HTR-8/SVneo (cell line): ENCODE data around the gene PCYT2.
A peak's percentile ranks its signal among the peaks of the same experiment; 100 is the strongest.

Experiments used
- DNase-seq: peaks from one replicate; pipeline ENCODE4 v3.0.0; 2011; ENCODE audit warnings: low spot score, mixed read lengths; ENCODE audit not compliant: insufficient read length
- FAIRE-seq: peaks from 2 replicates; lab custom pipeline; 2011; peaks lifted over from hg19 to GRCh38; lab: Jason Lieb, UNC

Gene PCYT2

GRCh38 chr17:81947189-81947588 is 36.0 kb upstream of the PCYT2 start, which contains the start of gene MYADML2:
MYADML2 (minus strand) TSS chr17:81947233; CDS start chr17:81941741, 5,492 bp downstream.
- DNase-seq (no peak), FAIRE-seq (no peak)

- DNase-seq, result no peak
- FAIRE-seq, result no peak
These were observed 33.7 kb upstream of the PCYT2 start for GRCh38 chr17:81944858-81945257.

- DNase-seq (no peak), FAIRE-seq (no peak)
These were observed 31.0 kb upstream of the PCYT2 start for GRCh38 chr17:81942167-81942553.

- DNase-seq, result no peak
- no peak for FAIRE-seq
These were observed 30.4 kb upstream of the PCYT2 start for GRCh38 chr17:81941484-81942166.

- FAIRE-seq, result no peak
These were observed 29.6 kb upstream of the PCYT2 start for GRCh38 chr17:81940538-81941483.

GRCh38 chr17:81939881-81940385 is 28.7 kb upstream of the PCYT2 start:
- DNase-seq (no peak), FAIRE-seq (no peak)

More at GRCh38 chr17:81940538-81941483, 29.6 kb upstream of the PCYT2 start:
- DNase-seq, result no peak

GRCh38 chr17:81939218-81939617 is 28.0 kb upstream of the PCYT2 start:
- FAIRE-seq, result no peak
- DNase-seq, result no peak

GRCh38 chr17:81935709-81936084 is 24.5 kb upstream of the PCYT2 start:
- FAIRE-seq (no peak), DNase-seq (no peak)

GRCh38 chr17:81934850-81935708 is 23.9 kb upstream of the PCYT2 start:
- DNase-seq, result no peak
- FAIRE-seq, result no peak

- no peak for DNase-seq
- FAIRE-seq, result no peak
These were observed 23.0 kb upstream of the PCYT2 start for GRCh38 chr17:81934098-81934757.

- FAIRE-seq (no peak), DNase-seq (no peak)
These were observed 22.0 kb upstream of the PCYT2 start for GRCh38 chr17:81933178-81933699.

- FAIRE-seq (no peak), DNase-seq (no peak)
These were observed 21.3 kb upstream of the PCYT2 start for GRCh38 chr17:81932333-81932983.

- DNase-seq (no peak), FAIRE-seq (peak; percentile 31)
These were observed 20.5 kb upstream of the PCYT2 start for GRCh38 chr17:81931557-81932332.

GRCh38 chr17:81931189-81931556 is 20.0 kb upstream of the PCYT2 start:
- FAIRE-seq, result no peak
- no peak for DNase-seq

GRCh38 chr17:81930142-81931125 is 19.2 kb upstream of the PCYT2 start:
- DNase-seq (no peak), FAIRE-seq (no peak)

- FAIRE-seq, result no peak
These were observed 18.3 kb upstream of the PCYT2 start for GRCh38 chr17:81929253-81930141.

More at GRCh38 chr17:81929253-81930141, 18.3 kb upstream of the PCYT2 start:
- no peak for DNase-seq
